K562 (cell line): ENCODE results near the gene SMC4. TPM values are rescaled to one million over a fixed set of nuclear protein-coding genes. Genes with fewer than 3 reads are reported as not detected.

Experiments
- CAMTA2 ChIP-seq: fragments of 250-450 bp; sonication (Bioruptor Pico); conservative IDR thresholded peaks from 2 replicates; pipeline ENCODE4 v1.5.1; 2022
- CCNT2 ChIP-seq: IDR thresholded peaks from 2 replicates; pipeline ENCODE4 v1.6.1; 2011; ENCODE audit warnings: borderline replicate concordance, low read depth, mild to moderate bottlenecking, moderate library complexity, mixed read lengths, low read length; ENCODE audit not compliant: insufficient read length; ENCODE audit errors: extremely low read depth
- ELF2 ChIP-seq: fragments of 250-450 bp; sonication (Bioruptor Pico); IDR thresholded peaks from 2 replicates; pipeline ENCODE4 v1.5.0; 2021; ENCODE audit warnings: mild to moderate bottlenecking
- ELK1 ChIP-seq: sonication (generic); formaldehyde crosslinking; IDR thresholded peaks from 2 replicates; pipeline ENCODE4 v1.8.1; 2022; ENCODE audit warnings: missing genetic modification reagents
- FOXK1 ChIP-seq: sonication (generic); formaldehyde crosslinking; IDR thresholded peaks from 2 replicates; pipeline ENCODE4 v1.8.0; 2022; ENCODE audit warnings: missing genetic modification reagents, mild to moderate bottlenecking, borderline replicate concordance
- HSF4 ChIP-seq: fragments of 250-450 bp; sonication (Bioruptor Pico); IDR thresholded peaks from 2 replicates; pipeline ENCODE4 v2.1.2; 2022; ENCODE audit warnings: mild to moderate bottlenecking, moderate library complexity, borderline replicate concordance
- KDM1A ChIP-seq, 2 experiments: fragments of 450-650 bp; IDR thresholded peaks; 2 replicates each; pipeline ENCODE4 v1.6.1; 2016; ENCODE audit warnings: mild to moderate bottlenecking in 2 of 2
- MAX ChIP-seq: sonication (generic); formaldehyde crosslinking; IDR thresholded peaks from 2 replicates; pipeline ENCODE4 v1.9.0; 2022; ENCODE audit warnings: mild to moderate bottlenecking, missing genetic modification reagents
- NR4A1 ChIP-seq, 2 experiments: fragments of 250-450 bp in 1 of 2; fragments of 450-650 bp in 1 of 2; sonication (Bioruptor Pico) in 1 of 2; IDR thresholded peaks; 2 replicates each; pipeline versions ENCODE4 v1.4.0 to v1.6.1; 2016 to 2020; ENCODE audit warnings: mild to moderate bottlenecking in 2 of 2, missing compliant biosample characterization in 1 of 2, missing genetic modification characterization in 1 of 2, moderate library complexity in 1 of 2
- PHF8 ChIP-seq: fragments of 200-600 bp; sonication (generic); IDR thresholded peaks from 2 replicates; pipeline ENCODE4 v1.6.1; 2012; ENCODE audit warnings: mixed run types, mild to moderate bottlenecking, inconsistent platforms, low read length, moderate library complexity, borderline replicate concordance
- PREB ChIP-seq: sonication (generic); formaldehyde crosslinking; IDR thresholded peaks from 2 replicates; pipeline ENCODE4 v1.8.1; 2023; ENCODE audit warnings: mild to moderate bottlenecking, missing genetic modification reagents
- PTBP1 ChIP-seq: fragments of 200-400 bp; formaldehyde crosslinking; IDR thresholded peaks from 2 replicates; pipeline ENCODE4 v1.6.1; 2017; ENCODE audit warnings: low read depth, low read length
- PTTG1 ChIP-seq: fragments of 450-650 bp; IDR thresholded peaks from 2 replicates; pipeline ENCODE4 v1.6.1; 2016; ENCODE audit warnings: low read depth, mild to moderate bottlenecking, missing genetic modification characterization, missing compliant biosample characterization
- STAT5A ChIP-seq: IDR thresholded peaks from 2 replicates; pipeline ENCODE4 v1.6.1; 2012; ENCODE audit warnings: low read length, inconsistent platforms, borderline replicate concordance
- ZBTB9 ChIP-seq: fragments of 450-650 bp; formaldehyde crosslinking; IDR thresholded peaks from 2 replicates; pipeline ENCODE4 v1.4.0; 2020; ENCODE audit warnings: mild to moderate bottlenecking, moderate library complexity
- ZFP91 ChIP-seq: sonication (generic); formaldehyde crosslinking; IDR thresholded peaks from 2 replicates; pipeline ENCODE4 v1.8.0; 2022; ENCODE audit warnings: mild to moderate bottlenecking, missing genetic modification reagents
- ZKSCAN3 ChIP-seq: fragments of 250-450 bp; sonication (Bioruptor Pico); IDR thresholded peaks from 2 replicates; pipeline ENCODE4 v1.4.0; 2020
- ZNF133 ChIP-seq: fragments of 250-450 bp; sonication (Bioruptor Pico); IDR thresholded peaks from 2 replicates; pipeline ENCODE4 v1.4.0; 2020; ENCODE audit warnings: mild to moderate bottlenecking
- ZNF143 ChIP-seq: sonication (generic); formaldehyde crosslinking; IDR thresholded peaks from 2 replicates; pipeline ENCODE4 v1.9.0; 2022; ENCODE audit warnings: mild to moderate bottlenecking, missing genetic modification reagents
- ZNF174 ChIP-seq: fragments of 250-450 bp; sonication (Bioruptor Pico); IDR thresholded peaks from 2 replicates; pipeline ENCODE4 v1.4.0; 2020; ENCODE audit warnings: mild to moderate bottlenecking
- ZNF717 ChIP-seq: fragments of 250-450 bp; sonication (Bioruptor Pico); IDR thresholded peaks from 2 replicates; pipeline ENCODE4 v1.5.0; 2021
- ZNF75A ChIP-seq: fragments of 450-650 bp; formaldehyde crosslinking; IDR thresholded peaks from 2 replicates; pipeline ENCODE4 v1.4.0; 2020; ENCODE audit warnings: mild to moderate bottlenecking
- polyA plus RNA-seq, 8 experiments: library from polyadenylated mRNA; depleted of rRNA in 4 of 8; stranded (reverse) in 5 of 8; unstranded in 3 of 8; fragments of >200 nt; fragmentation: Nextera tagmentation in 2 of 8; fragmentation: Illumina TruSeq in 1 of 8; extraction: Ambion mirVana in 2 of 8; extraction: Trizol in 1 of 8; gene quantifications; 2 replicates each; pipeline versions ENCODE4 v1.2.1 to v1.2.3, GENCODE V29; 2011 to 2014; ENCODE audit warnings: inconsistent platforms in 1 of 8, missing spikeins in 1 of 8
- total RNA-seq, 7 experiments: library from RNA; depleted of rRNA in 6 of 7; stranded (reverse); fragments of >200 nt in 6 of 7; fragmentation: Illumina TruSeq in 2 of 7; extraction: Trizol in 2 of 7; gene quantifications; 2 replicates each; pipeline versions ENCODE4 v1.2.1 to v1.2.3, GENCODE V29; 2011 to 2021; ENCODE audit warnings: low replicate concordance in 1 of 7

Gene SMC4
- total and polyA plus RNA-seq, 9 of the 15 experiments (the other 6 are each of a cell fraction or from before 2014, with no cell fraction given): 87.9 to 347 (median 176) TPM

GRCh38 chr3:160449636-160450598 is 50.5 kb downstream of the SMC4 start, which contains the start of gene TRIM59 (continued):
- TF ChIP-seq ELF2 (no peak), STAT5A (peak; percentile 11; the same call in 1 of the 2 replicates), PTBP1 (no peak), ZNF133 (CRISPR knock-in tag) (no peak), ZFP91 (CRISPR knock-in tag) (peak; percentile 74), CAMTA2 (no peak), PREB (CRISPR knock-in tag) (0 out of 2 replicates have a peak, but pooled peaks have one; percentile 62), ZBTB9 (CRISPR knock-in tag) (peak; percentile 76; the same call in 1 of the 2 replicates), ZNF143 (CRISPR knock-in tag) (peak; percentile 55; the same call in 1 of the 2 replicates), MAX (CRISPR knock-in tag) (peak; percentile 99), ZNF717 (CRISPR knock-in tag) (no peak), ELK1 (no peak), NR4A1 (CRISPR knock-in tag; IDR thresholded peaks at IDR 0.05) (no peak; the same call in 1 of the 2 replicates), NR4A1 (tag; IDR thresholded peaks at IDR 0.05) (peak; percentile 71; the same call in 1 of the 2 replicates), HSF4 (CRISPR knock-in tag) (no peak), PHF8 (peak; percentile 94; the same call in 1 of the 2 replicates), ZKSCAN3 (CRISPR knock-in tag) (no peak), CCNT2 (peak; percentile 70), PTTG1 (tag) (no peak), KDM1A (IDR thresholded peaks at IDR 0.05) (no peak), ZNF174 (no peak), ZNF75A (CRISPR knock-in tag) (0 out of 2 replicates have a peak, but pooled peaks have one; percentile 38), FOXK1 (CRISPR knock-in tag) (peak; percentile 80; the same call in 1 of the 2 replicates)
